Mesothelial cell of epicardium (in vitro differentiated cells): Measurements from ENCODE around the gene GBE1. TPM values are rescaled to one million over a fixed set of nuclear protein-coding genes. Genes with fewer than 3 reads are reported as not detected.

Experiments
- DNase-seq, 2 experiments: peaks; one replicate each; pipeline ENCODE4 v3.0.0; 2021; ENCODE audit warnings: low spot score in 2 of 2; ENCODE audit not compliant: unreplicated experiment in 2 of 2
- H3K27ac Mint-ChIP-seq: 2 replicates; pipeline ENCODE4 v1.8.0; 2021; ENCODE audit warnings: mixed read lengths
- H3K27me3 Mint-ChIP-seq: 2 replicates; pipeline ENCODE4 v1.8.0; 2021; ENCODE audit warnings: low read depth, mixed read lengths
- H3K36me3 Mint-ChIP-seq: 2 replicates; pipeline ENCODE4 v1.8.0; 2021; ENCODE audit warnings: mixed read lengths
- H3K4me1 Mint-ChIP-seq: 2 replicates; pipeline ENCODE4 v1.8.0; 2021; ENCODE audit warnings: mixed read lengths
- H3K4me3 Mint-ChIP-seq: 2 replicates; pipeline ENCODE4 v1.8.0; 2021; ENCODE audit warnings: mild to moderate bottlenecking, moderate library complexity, mixed read lengths
- H3K9me3 Mint-ChIP-seq: 2 replicates; pipeline ENCODE4 v1.8.0; 2021; ENCODE audit warnings: mixed read lengths
- total RNA-seq: library from RNA; stranded (reverse); gene quantifications from 3 replicates; pipeline ENCODE4 v1.2.1, GENCODE V29; 2021
- TF ChIP-seq, protein P1 (sequence below): fragments of 200-600 bp; sonication (generic); IDR thresholded peaks from one replicate; pipeline ENCODE4 v1.5.0; 2021; ENCODE audit warnings: antibody characterized with exemption; ENCODE audit not compliant: unreplicated experiment

Gene GBE1
- total RNA-seq, 1 donor from 2014 or later: 10.8 TPM

DNA sequence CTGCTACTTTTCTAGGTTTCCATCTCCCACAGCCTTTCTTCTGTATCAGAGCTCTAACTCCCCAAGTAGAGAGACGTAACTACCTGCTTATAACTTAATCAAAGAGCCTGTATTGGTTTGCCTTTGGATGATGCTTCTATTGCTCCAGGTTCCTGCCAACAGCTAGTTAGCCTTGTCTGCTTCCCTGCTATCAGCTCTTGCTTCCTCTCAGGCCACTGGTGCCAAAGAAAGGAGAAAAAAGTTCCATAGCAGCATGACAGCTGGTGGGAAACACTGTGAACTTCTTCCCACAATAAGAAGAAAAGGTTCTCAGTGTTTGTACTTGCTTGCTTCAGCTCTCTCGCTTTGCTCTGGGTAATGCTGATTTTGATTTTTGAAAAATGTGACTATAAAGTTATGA is 206.6 kb downstream of the GBE1 start:
- DNase-seq: no peak
- peaks cover 18% of the 10 kb centered on the region for H3K9me3 Mint-ChIP-seq
- TF ChIP-seq, protein P1, sequence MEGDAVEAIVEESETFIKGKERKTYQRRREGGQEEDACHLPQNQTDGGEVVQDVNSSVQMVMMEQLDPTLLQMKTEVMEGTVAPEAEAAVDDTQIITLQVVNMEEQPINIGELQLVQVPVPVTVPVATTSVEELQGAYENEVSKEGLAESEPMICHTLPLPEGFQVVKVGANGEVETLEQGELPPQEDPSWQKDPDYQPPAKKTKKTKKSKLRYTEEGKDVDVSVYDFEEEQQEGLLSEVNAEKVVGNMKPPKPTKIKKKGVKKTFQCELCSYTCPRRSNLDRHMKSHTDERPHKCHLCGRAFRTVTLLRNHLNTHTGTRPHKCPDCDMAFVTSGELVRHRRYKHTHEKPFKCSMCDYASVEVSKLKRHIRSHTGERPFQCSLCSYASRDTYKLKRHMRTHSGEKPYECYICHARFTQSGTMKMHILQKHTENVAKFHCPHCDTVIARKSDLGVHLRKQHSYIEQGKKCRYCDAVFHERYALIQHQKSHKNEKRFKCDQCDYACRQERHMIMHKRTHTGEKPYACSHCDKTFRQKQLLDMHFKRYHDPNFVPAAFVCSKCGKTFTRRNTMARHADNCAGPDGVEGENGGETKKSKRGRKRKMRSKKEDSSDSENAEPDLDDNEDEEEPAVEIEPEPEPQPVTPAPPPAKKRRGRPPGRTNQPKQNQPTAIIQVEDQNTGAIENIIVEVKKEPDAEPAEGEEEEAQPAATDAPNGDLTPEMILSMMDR: no peak
- H3K27ac Mint-ChIP-seq: no peak overlapping the region
- H3K36me3 Mint-ChIP-seq: peaks cover 2% of the 10 kb centered on the region
- no peak overlapping the region for H3K4me3 Mint-ChIP-seq
- H3K27me3 Mint-ChIP-seq: no peaks in the 10 kb centered on the region
- peaks cover 6% of the 10 kb centered on the region for H3K4me1 Mint-ChIP-seq

DNA sequence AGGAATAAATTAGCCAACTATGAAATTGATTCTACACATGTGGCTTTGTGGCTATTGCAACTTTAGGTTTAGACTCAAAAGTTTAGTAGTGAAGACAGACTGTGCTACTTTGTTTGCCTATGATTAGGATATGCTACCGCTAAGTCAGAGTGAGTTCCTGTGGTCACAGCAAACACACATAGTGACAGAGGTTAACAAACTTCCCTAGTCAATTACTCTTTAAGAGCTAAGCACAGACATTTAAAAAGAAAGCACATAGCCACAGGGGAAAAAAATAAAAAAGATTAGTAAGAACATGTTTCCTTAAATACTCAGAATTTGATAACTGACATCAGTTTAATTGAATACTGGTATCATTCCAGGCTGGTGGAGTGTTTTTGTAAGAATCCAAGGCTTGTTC is 207.1 kb downstream of the GBE1 start:
- no peak for DNase-seq
- H3K4me1 Mint-ChIP-seq: peaks cover 6% of the 10 kb centered on the region
- H3K36me3 Mint-ChIP-seq: peaks cover 2% of the 10 kb centered on the region
- H3K27me3 Mint-ChIP-seq: no peaks in the 10 kb centered on the region
- H3K27ac Mint-ChIP-seq: no peak overlapping the region
- H3K4me3 Mint-ChIP-seq: no peak overlapping the region
- H3K9me3 Mint-ChIP-seq: peaks cover 19% of the 10 kb centered on the region
- TF ChIP-seq, protein P1: no peak

DNA sequence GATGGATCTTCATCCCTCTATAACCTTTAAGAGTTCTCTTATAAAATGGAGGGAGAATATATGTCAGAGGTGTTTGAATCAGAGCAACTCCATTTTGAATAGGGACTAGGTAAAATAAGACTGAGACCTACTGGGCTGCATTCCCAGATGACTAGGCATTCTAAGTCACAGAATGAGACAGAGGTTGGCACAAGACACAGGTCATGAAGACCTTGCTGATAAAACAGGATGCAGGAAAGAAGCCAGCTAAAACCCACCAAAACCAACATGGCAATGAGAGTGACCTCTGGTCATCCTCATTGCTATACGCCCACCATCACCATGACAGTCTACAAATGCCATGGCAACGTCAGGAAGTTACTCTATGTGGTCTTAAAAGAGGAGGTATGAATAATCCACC is 211.0 kb downstream of the GBE1 start:
- TF ChIP-seq, protein P1: no peak
- Mint-ChIP-seq H3K36me3 (peaks cover 14% of the 10 kb centered on the region), H3K9me3 (peaks cover 41% of the 10 kb centered on the region), H3K4me3 (no peak overlapping the region), H3K4me1 (peaks cover 3% of the 10 kb centered on the region), H3K27me3 (no peaks in the 10 kb centered on the region), H3K27ac (no peak overlapping the region)
- DNase-seq: no peak

DNA sequence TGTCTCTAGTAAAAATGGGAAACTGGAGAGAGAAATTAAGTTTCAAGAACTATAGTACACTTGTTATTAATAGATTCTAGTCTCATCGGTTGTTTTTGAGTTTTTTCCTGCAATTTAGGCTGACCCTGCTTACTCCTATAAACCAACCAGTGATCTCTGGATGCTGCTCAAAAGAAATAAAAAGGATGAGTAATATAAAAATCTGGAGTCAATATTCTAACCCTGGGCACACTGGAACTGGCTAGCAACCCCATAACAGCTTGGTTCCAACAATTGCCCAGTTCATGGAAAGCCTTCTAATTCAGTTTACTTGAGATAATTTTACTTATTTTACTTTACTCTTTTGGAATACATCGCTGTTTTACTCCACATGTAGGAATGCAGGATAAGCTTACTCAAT is 211.6 kb downstream of the GBE1 start:
- Mint-ChIP-seq H3K36me3 (peaks cover 14% of the 10 kb centered on the region), H3K9me3 (peaks cover 41% of the 10 kb centered on the region), H3K27me3 (no peaks in the 10 kb centered on the region), H3K4me3 (no peak overlapping the region), H3K4me1 (peaks cover 3% of the 10 kb centered on the region), H3K27ac (no peak overlapping the region)
- no peak for DNase-seq
- TF ChIP-seq, protein P1: no peak

DNA sequence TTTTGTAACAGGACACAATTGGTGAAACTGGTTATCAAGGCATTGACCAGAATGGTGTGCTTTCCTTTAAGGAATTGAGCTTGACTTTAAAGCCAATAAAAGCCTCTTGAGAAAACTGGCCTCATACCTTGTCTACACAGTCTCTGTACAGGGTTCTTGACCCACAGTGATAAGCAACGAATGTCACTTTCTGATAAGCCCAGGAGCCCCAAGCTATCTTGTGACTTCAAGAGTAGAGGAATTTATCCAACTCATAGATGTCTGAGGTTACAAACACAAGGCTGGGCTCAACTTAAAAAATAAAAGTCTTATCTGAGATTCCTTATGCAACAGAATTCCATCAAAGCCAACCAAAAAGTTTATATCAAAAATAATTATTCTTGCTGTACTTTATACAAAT is 212.1 kb downstream of the GBE1 start:
- TF ChIP-seq, protein P1: no peak
- H3K9me3 Mint-ChIP-seq: peaks cover 41% of the 10 kb centered on the region
- no peak overlapping the region for H3K27ac Mint-ChIP-seq
- H3K4me3 Mint-ChIP-seq: no peak overlapping the region
- no peak for DNase-seq
- H3K27me3 Mint-ChIP-seq: no peaks in the 10 kb centered on the region
- H3K36me3 Mint-ChIP-seq: peaks cover 14% of the 10 kb centered on the region
- H3K4me1 Mint-ChIP-seq: peaks cover under 1% of the 10 kb centered on the region

DNA sequence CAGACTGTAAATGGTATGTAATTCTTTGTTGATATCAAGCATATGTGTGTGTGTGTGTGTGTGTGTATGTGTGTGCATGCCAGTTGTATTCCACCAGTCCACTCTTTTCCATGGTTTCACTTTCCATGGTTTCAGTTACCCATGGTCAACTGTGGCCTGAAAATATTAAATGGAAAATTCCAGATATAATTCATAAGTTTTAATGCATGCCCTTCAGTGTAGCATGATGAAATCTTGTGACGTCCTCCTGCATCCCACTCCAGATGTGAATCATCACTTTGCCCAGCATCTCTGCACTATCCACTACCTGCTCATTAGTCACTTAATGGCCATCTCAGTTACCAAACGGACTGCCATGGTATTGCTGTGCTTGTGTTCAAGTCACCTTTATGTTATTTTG is 215.9 kb downstream of the GBE1 start:
- H3K4me1 Mint-ChIP-seq: peaks cover 8% of the 10 kb centered on the region
- no peak overlapping the region for H3K4me3 Mint-ChIP-seq
- H3K27ac Mint-ChIP-seq: no peak overlapping the region
- TF ChIP-seq, protein P1: no peak
- peaks cover 30% of the 10 kb centered on the region for H3K9me3 Mint-ChIP-seq
- H3K27me3 Mint-ChIP-seq: no peaks in the 10 kb centered on the region
- no peak for DNase-seq
- H3K36me3 Mint-ChIP-seq: peaks cover 14% of the 10 kb centered on the region
